ENCODE data around the gene DGKG.

Gene DGKG

GRCh38 chr3:186361762-186362536 lies at the start of gene DGKG:
TSS of gene DGKG (minus strand) at chr3:186362234. CDS start at chr3:186320459, 41,775 bp downstream.
- intact Hi-C loops (cut with DNase I): no loop called here
- DNase-seq: peak; percentile 26 to 89 (median 70)

DNA sequence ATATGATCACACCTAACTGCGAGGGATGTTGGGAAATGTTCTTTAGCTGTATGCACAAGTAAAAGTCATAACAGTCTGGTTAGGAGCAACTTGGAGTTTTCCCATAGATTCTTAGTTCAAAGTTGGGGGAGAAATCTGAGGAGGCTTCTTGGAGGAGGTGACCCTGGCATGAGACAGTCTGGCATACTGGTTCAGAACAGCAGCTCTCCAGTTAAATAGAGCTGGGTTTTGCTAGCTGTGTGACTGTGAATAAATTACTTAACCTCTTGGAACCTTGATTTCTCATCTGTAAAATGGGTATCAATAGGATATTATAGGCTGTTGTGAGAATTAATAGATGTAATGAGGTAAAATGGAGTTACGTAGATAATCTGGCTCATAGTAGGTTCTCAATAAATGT lies 49.1 kb upstream of the DGKG start:
- intact Hi-C loops (cut with DNase I): no loop called here

GRCh38 chr3:186406669-186407635 lies 44.9 kb upstream of the DGKG start:
- DNase-seq: peak in 8 of 42 donors; percentile 17 to 47 (median 22)
- intact Hi-C loops (cut with DNase I): no loop called here

More for the DNA sequence above, 49.1 kb upstream of the DGKG start:
- DNase-seq: no peak

DNA sequence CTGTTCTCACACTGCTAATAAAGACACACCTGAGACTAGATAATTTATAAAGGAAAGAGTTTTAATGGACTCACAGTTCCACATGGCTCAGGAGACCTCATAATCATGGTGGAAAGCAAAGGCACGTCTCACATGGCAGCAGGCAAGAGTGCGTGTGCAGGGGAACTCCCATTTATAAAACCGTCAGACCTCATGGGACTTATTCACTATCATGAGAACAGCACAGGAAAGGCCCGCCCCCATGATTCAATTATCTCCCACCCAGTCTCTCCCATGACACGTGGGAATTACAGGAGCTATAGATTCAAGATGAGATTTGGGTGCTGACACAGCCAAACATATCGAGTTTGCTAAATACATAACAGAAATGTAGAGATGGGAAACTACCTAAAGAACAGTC lies 39.5 kb upstream of the DGKG start:
- intact Hi-C loops (cut with DNase I): no loop called here
- DNase-seq: no peak

GRCh38 chr3:186400662-186401061 lies 38.6 kb upstream of the DGKG start:
- intact Hi-C loops (cut with DNase I): no loop called here
- no peak for DNase-seq

DNA sequence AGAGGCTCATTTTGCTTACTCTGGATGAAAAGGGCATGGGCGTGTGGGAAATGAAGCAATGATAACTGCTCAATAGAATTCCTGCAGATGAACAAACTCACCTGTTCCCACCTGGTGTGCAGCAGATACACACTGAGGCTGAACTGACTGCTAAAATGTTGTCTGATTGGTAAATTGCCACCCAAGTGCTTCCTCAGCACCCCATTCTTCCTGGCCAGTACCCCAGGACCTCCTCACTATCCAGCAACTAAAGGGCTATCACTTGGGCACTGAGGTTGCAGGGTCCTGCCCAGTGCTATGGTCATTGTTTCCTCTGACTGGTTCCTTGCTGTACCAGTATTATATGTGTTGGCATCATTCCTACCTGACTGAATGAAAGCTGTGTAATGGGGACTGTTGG lies 38.0 kb upstream of the DGKG start:
- DNase-seq: no peak
- intact Hi-C loops (cut with DNase I): no loop called here

- intact Hi-C loops (cut with DNase I): no loop called here
- DNase-seq: no peak
Measured at GRCh38 chr3:186394566-186395217, 32.7 kb upstream of the DGKG start.

- intact Hi-C loops (cut with DNase I): no loop called here
- DNase-seq: no peak
Measured at GRCh38 chr3:186386883-186387560, 25.0 kb upstream of the DGKG start.

DNA sequence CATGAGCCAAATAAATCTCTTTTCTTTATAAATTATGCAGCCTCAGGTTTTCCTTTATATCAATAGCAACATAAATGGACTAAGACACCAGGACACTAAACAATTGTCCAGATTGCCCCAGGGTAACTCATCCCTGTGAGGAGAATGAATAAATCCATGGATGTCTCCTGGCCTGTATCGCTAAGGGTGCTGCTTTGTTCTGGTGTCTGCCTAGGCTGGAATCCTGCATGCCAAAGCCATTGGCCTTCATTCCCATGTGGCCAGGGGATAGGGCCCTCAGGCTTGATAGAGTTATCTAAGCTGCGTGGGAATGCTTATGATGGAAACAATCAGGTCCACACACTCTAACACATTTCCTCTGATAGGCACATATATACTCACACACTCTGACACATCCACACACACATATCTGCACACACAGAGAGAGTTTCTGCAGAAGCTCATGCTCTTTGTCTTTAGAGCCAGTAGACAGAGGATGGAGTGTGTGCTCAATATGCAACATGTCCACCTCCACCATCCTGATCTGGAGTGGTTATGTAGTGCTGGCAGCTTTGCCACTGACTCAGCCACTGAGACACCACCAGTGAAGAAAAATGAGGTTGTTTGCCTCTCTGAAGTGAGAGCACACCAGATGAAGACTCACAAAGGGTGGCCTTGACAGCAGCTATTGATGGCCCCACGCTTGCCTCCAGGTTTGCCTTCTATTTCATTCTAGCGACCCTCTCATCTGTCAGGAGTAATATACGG lies 24.0 kb upstream of the DGKG start:
- DNase-seq: peak in 4 of 42 donors; percentile 13 to 47 (median 36)
- intact Hi-C loops (cut with DNase I): no loop called here

DNA sequence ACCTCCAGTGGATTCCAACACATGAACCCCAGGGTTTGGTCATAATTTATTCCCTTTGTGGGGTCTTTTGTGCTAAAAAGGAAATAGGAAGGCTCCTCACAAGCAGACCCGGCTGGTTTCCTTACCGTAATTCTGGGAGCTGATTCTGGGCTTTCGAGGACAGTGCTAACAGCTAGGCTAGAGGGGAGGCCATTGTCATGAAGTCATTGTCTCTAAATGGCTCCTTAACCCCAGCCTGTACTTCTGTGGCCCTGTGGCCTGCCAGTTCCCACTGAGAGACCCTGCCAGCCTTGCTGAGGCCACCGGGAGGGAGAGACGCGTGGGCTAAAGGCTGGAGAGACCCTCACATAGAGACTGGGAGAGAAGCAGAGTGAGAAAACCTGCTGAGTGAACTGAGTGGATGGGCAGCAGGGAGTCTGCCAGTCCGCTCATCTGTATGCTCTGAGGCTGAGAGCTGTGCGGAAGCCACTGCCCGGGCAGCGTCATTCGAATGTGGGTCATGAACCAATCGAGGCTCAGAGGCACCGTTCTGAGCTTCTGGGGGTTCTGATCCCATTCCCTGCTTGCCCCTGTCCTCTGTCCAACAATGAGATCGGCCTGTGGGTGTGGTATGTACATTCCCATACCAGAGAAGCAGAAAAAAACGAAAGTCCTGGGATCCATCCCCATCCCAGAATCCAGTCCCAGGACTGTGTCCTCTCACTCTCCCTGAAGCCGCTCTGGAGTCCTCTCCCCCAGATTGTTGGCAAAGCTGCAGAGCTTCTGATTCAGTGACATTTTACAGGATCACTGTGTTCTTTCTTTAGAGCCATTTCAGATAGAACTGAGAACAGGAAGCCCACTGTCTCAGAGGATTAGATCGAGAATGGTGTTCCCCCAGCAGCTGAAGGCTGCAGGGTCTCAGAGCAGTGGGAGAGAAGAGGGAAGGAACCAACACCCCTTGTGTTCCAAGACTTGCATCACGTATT lies 21.3 kb upstream of the DGKG start:
- peak in 32 of 42 donors; percentile 6 to 72 (median 34) for DNase-seq
- intact Hi-C loops (cut with DNase I): no loop called here

DNA sequence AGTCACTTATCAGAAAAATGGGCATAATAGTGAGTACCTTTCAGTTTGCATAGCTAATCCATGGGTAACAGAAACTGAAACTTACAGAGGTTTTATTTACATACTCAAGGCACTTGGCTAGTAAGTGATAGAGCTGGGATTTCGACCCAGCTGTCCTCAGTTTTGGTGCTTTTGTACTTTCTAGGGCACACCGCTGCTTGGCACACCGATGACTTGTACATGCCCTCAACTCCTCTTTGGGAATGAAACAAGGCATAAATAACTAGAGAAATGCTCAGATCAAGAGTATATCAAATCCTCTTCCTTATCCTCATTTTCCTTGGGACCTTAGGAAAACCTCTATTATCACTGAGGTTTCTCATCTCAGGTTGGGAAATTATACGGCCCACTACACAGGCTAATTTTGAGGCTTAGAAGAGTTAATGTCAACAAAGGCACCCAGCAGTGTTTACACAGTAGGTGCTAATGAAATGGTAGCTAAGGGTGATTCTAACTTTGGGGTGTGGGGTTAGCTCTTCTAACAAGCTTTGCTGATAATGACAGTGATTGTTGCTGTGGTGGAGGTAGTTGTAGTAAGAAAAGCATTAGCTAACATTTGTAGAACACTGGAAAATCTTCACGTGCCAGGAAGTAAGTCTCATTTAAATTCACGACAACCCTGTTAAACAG lies 20.3 kb upstream of the DGKG start:
- DNase-seq: no peak
- intact Hi-C loops (cut with DNase I): no loop called here

DNA sequence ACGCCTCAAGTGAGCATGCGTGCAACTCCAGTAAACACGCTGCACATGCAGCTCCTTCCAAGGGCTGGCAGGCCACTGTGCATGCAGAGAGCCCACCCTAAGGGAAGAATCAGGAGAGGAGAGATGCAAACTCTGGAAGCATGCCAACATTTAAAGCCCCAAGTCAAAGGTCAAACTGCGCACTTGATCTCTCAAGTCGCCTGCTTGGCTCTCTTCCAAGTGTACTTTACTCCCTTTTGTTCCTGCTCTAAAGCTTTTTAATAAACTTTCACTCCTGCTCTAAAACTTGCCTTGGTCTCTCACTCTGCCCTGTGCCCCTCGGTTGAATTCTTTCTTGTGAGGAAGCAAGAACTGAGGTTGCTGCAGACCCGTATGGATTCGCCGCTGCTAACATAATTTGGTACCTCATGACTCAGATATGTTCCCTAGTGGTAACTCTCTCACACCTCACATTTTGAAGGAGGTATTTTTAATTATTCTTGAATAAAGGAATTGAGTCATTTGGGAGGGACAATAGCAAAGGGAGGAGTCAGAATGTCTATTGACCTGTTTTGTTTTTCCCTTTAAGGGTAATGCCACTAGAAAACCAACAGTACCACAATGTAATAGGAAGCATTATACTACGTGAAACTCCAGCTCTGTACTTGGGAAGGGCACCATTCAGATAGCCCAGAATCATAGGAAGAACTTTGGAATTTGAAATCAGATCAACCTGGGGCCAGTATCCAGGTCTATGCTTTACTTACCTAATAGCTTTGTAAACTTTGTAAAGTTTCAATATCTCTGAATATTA lies 19.6 kb upstream of the DGKG start:
- DNase-seq: no peak
- intact Hi-C loops (cut with DNase I): no loop called here

DNA sequence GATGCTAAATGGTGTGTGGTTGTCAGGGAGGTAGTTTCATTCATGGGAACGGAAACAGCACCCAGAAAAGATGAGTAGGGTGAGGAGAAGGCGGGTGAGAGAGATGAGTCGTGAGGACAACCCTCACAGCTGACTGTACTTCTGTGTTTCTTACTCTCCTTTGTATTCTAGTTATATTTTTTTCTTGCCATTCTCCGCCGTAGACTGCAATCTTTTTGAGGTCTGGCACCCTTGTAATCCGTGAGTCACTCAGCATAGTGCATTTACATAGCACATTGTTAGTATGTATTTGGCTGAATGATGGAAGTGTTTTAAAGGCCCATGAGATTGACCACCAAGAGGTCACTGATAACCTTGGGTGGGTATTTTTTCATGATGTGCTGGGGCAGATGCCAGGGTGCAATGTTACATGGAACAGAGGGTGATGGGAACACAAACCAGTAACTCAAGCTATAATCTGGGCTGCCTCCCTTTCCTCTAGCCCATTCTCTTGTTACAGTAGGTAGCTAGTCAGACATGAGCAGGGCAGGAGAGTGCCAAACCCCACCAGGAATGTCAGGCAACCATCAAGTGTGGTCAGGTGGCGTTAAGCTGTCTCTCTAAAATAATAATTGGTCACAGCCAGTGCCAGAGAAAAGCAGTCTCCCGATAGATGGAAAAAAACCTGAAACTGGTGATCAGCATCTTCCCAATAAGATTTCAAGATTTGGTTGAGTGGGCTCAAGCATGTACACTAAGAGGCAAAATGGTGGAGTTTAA lies 18.8 kb upstream of the DGKG start:
- intact Hi-C loops (cut with DNase I): no loop called here
- no peak for DNase-seq

DNA sequence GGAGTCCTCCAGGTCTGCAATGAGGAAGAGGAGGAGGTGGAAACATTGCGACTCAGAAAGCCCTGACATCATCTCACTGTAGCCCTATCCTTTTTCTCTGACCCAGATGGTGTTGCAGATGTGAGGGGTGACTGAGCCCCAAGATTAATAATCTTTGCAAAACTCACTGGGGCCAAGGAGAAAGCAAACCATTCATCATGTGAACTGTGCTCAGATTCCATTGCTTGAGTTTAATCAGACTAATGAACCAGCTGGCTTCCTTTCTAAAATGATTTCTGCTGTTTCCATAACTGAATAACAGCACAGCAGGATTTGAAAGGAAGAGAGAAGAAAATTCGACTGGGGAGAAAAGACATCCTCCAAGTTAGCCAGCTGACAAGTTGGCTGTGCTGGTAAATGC lies 13.4 kb upstream of the DGKG start:
- intact Hi-C loops (cut with DNase I): no loop called here
- no peak for DNase-seq

GRCh38 chr3:186374376-186374775 lies 12.3 kb upstream of the DGKG start:
- intact Hi-C loops (cut with DNase I): no loop called here
- DNase-seq: no peak
